Measurements from ENCODE around the gene SLC7A10. TPM values are rescaled to one million over a fixed set of nuclear protein-coding genes. Genes with fewer than 3 reads are reported as not detected.

SLC7A10 gene
- total RNA-seq, 1 donor from 2014 or later: not detected

DNA sequence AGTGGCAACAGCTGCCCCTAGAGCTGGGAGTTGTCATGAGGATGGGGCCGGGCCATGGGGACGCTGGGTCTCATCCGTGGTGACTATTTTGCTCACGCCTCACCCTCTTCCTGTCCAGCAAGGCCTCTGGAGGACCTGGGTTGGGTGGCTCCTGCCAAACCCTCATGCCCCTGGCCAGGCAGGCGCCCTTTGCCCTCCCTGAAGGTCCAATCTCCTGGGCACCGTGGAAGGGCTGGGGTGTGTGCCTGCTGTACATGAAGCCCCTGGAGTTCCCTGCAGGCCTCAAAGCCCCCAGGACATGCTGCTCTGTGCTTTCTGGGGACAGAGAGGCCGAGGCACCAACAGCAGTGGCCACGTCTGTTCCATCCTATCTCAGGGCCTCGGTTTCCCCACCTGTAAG is 17.7 kb downstream of the SLC7A10 start:
- no peak for DNase-seq

DNA sequence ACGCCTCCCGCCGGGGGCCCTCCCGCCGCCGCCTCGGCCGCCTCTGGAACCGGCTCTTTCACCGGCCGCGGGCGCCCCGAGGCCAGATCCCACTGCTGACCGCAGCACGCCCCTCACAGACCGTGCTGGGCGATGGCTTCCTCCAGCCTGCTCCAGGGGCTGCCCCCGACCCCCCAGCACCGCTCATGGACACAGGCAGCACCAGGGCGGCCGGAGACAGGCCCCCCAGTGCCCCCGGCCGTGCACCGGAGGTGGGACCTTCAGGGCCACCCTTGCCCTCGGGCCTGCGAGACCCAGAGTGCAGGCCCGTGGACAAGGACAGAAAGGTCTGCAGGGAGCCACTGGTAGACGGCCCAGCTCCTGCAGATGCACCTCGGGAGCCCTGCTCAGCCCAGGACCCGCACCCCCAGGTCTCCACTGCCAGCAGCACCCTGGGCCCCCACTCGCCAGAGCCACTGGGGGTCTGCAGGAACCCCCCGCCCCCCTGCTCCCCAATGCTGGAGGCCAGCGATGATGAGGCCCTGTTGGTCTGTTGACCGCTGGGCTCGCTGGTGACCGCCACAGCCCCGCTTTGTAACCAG is 18.5 kb downstream of the SLC7A10 start:
- H3K27me3 Mint-ChIP-seq: no peaks in the 10 kb centered on the region
- no peaks in the 10 kb centered on the region for H3K36me3 Mint-ChIP-seq (ENCODE audit: low read depth)
- no peak overlapping the region for H3K4me3 Mint-ChIP-seq
- DNase-seq (no peak), ATAC-seq (ENCODE audit: low read depth) (no peak)
- ChIA-PET POLR2A (no interaction called here), CTCF (no interaction called here)
- TF ChIP-seq, protein P1, sequence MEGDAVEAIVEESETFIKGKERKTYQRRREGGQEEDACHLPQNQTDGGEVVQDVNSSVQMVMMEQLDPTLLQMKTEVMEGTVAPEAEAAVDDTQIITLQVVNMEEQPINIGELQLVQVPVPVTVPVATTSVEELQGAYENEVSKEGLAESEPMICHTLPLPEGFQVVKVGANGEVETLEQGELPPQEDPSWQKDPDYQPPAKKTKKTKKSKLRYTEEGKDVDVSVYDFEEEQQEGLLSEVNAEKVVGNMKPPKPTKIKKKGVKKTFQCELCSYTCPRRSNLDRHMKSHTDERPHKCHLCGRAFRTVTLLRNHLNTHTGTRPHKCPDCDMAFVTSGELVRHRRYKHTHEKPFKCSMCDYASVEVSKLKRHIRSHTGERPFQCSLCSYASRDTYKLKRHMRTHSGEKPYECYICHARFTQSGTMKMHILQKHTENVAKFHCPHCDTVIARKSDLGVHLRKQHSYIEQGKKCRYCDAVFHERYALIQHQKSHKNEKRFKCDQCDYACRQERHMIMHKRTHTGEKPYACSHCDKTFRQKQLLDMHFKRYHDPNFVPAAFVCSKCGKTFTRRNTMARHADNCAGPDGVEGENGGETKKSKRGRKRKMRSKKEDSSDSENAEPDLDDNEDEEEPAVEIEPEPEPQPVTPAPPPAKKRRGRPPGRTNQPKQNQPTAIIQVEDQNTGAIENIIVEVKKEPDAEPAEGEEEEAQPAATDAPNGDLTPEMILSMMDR (IDR thresholded peaks at IDR 0.05): no peak
- no peaks in the 10 kb centered on the region for H3K4me1 Mint-ChIP-seq
- no peak overlapping the region for H3K27ac Mint-ChIP-seq
- H3K9me3 Mint-ChIP-seq: no peaks in the 10 kb centered on the region
- intact Hi-C loops (cut with micrococcal nuclease): no loop called here

More for the DNA sequence above, 17.7 kb downstream of the SLC7A10 start:
- TF ChIP-seq, protein P1 (IDR thresholded peaks at IDR 0.05): no peak
- Mint-ChIP-seq H3K4me3 (no peak overlapping the region), H3K27me3 (no peaks in the 10 kb centered on the region), H3K27ac (no peak overlapping the region), H3K9me3 (no peaks in the 10 kb centered on the region), H3K4me1 (no peaks in the 10 kb centered on the region), H3K36me3 (ENCODE audit: low read depth) (no peaks in the 10 kb centered on the region)
- ATAC-seq (ENCODE audit: low read depth): no peak
- intact Hi-C loops (cut with micrococcal nuclease): no loop called here
- CTCF ChIA-PET: no interaction called here
- POLR2A ChIA-PET: no interaction called here

DNA sequence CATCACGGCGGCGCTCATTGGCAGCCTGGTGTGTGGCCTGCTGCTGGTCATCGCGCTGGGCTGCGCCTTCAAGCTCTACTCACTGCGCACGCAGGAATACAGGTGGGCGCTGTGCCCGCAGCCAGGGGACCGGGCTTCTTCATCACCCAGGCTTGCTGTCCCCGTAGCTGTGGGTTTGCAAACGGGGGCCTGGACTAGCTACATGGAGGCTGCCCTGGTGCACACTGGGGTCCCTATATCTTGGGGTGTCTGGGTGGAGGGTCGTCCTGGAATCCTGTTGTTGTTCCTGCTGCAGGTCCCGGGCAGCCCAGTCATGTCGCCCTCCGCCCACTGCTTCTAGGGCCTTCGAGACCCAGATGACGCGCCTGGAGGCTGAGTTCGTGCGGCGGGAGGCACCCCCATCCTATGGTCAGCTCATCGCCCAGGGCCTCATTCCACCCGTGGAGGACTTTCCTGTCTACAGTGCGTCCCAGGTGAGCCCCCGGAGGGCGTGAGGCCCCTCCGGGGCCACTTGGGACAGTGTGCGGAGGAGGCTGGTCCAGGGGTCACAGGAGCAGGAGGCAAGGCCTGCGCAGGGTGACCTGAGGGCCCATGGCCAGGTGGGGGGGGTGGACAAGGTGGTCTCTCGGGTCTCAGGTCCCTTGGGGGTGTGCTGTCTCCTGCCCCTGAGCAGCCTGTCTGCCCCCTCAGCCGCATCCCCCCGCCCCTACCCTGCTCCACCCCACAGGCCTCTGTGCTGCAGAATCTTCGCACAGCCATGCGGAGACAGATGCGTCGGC is 19.2 kb downstream of the SLC7A10 start:
- POLR2A ChIA-PET: no interaction called here

GRCh38 chr19:33205531-33206260 is 20.0 kb downstream of the SLC7A10 start:
- CTCF ChIA-PET: no interaction called here
- Mint-ChIP-seq H3K4me1 (no peaks in the 10 kb centered on the region), H3K27me3 (no peaks in the 10 kb centered on the region), H3K36me3 (ENCODE audit: low read depth) (no peaks in the 10 kb centered on the region), H3K27ac (no peak overlapping the region), H3K4me3 (no peak overlapping the region), H3K9me3 (no peaks in the 10 kb centered on the region)
- DNase-seq (no peak), ATAC-seq (ENCODE audit: low read depth) (no peak)
- POLR2A ChIA-PET: no interaction called here
- TF ChIP-seq, protein P1 (IDR thresholded peaks at IDR 0.05): no peak
- intact Hi-C loops (cut with micrococcal nuclease): no loop called here

More for the DNA sequence above, 19.2 kb downstream of the SLC7A10 start:
- H3K4me1 Mint-ChIP-seq: no peaks in the 10 kb centered on the region
- TF ChIP-seq, protein P1 (IDR thresholded peaks at IDR 0.05): no peak
- H3K4me3 Mint-ChIP-seq: no peak overlapping the region
- no peaks in the 10 kb centered on the region for H3K27me3 Mint-ChIP-seq
- no peak for DNase-seq
- no peak for ATAC-seq (ENCODE audit: low read depth)
- intact Hi-C loops (cut with micrococcal nuclease): no loop called here
- H3K36me3 Mint-ChIP-seq (ENCODE audit: low read depth): no peaks in the 10 kb centered on the region
- no peak overlapping the region for H3K27ac Mint-ChIP-seq
- CTCF ChIA-PET: no interaction called here
- no peaks in the 10 kb centered on the region for H3K9me3 Mint-ChIP-seq

- TF ChIP-seq, protein P1 (IDR thresholded peaks at IDR 0.05): no peak
- CTCF ChIA-PET: no interaction called here
Observed at GRCh38 chr19:33205110-33205509, 20.5 kb downstream of the SLC7A10 start.

More at GRCh38 chr19:33205110-33205509, 20.5 kb downstream of the SLC7A10 start:
- POLR2A ChIA-PET: no interaction called here
- no peaks in the 10 kb centered on the region for H3K36me3 Mint-ChIP-seq (ENCODE audit: low read depth)
- no peaks in the 10 kb centered on the region for H3K9me3 Mint-ChIP-seq
- no peak overlapping the region for H3K4me3 Mint-ChIP-seq
- H3K27ac Mint-ChIP-seq: no peak overlapping the region
- intact Hi-C loops (cut with micrococcal nuclease): no loop called here
- H3K4me1 Mint-ChIP-seq: no peaks in the 10 kb centered on the region
- no peaks in the 10 kb centered on the region for H3K27me3 Mint-ChIP-seq
- ATAC-seq (ENCODE audit: low read depth) (no peak), DNase-seq (no peak)

Measured in activated B cell treated with CpG ODN at 0.5 μM for 24 hours (primary cell).